Stimulated activated CD4-positive, alpha-beta T cell treated with anti-CD3 and anti-CD28 coated beads, Interleukin-4, amount 100 ng/mL, for 4 hours (primary cell): ENCODE results near the gene EP400.
"Not testable (repeated sequence)": the region's sequence is repeated elsewhere in the genome, so short reads cannot be mapped to it uniquely, and the experiment has no call there.

ENCODE experiments used
- DNase-seq, 2 experiments: peaks; one replicate each; pipeline ENCODE4 v3.0.0-alpha.2; 2020

Gene EP400

GRCh38 chr12:132024758-132025157, 75.0 kb downstream of the EP400 start:
- no peak for DNase-seq

GRCh38 chr12:132025526-132025925, 75.8 kb downstream of the EP400 start:
- DNase-seq, result no peak

- DNase-seq, result no peak
These were observed 76.5 kb downstream of the EP400 start for GRCh38 chr12:132026061-132026795.

GRCh38 chr12:132026796-132027500, 77.2 kb downstream of the EP400 start:
- DNase-seq, result no peak

GRCh38 chr12:132027636-132028035, 77.9 kb downstream of the EP400 start:
- no peak for DNase-seq

GRCh38 chr12:132028111-132028510, 78.4 kb downstream of the EP400 start:
- no peak for DNase-seq

GRCh38 chr12:132029503-132030300, 80.0 kb downstream of the EP400 start:
- no peak for DNase-seq

GRCh38 chr12:132030367-132031038, 80.8 kb downstream of the EP400 start:
- DNase-seq, result no peak

GRCh38 chr12:132033627-132034026, 83.9 kb downstream of the EP400 start:
- no peak for DNase-seq

- DNase-seq, result no peak
These were observed 86.4 kb downstream of the EP400 start for GRCh38 chr12:132036063-132036683.

GRCh38 chr12:132040906-132041606, 91.3 kb downstream of the EP400 start:
- no peak for DNase-seq

GRCh38 chr12:132043216-132043615, 93.5 kb downstream of the EP400 start:
- DNase-seq, result no peak

GRCh38 chr12:132043770-132044467, 94.2 kb downstream of the EP400 start:
- no peak for DNase-seq

- DNase-seq, result no peak
These were observed 95.1 kb downstream of the EP400 start for GRCh38 chr12:132044661-132045412.

GRCh38 chr12:132045751-132046150, 96.0 kb downstream of the EP400 start:
- DNase-seq, result no peak

GRCh38 chr12:132046561-132046960, 96.8 kb downstream of the EP400 start:
- DNase-seq, result no peak

- not testable (repeated sequence) for DNase-seq
These were observed 97.9 kb downstream of the EP400 start for GRCh38 chr12:132047630-132048029.

- DNase-seq, result no peak
These were observed 99.7 kb downstream of the EP400 start for GRCh38 chr12:132049442-132049841.

GRCh38 chr12:132049876-132050275, 100.1 kb downstream of the EP400 start:
- no peak for DNase-seq

GRCh38 chr12:132051718-132052117, 102.0 kb downstream of the EP400 start:
- not testable (repeated sequence) for DNase-seq
